Central memory CD4-positive, alpha-beta T cell (primary cell): ENCODE data around the gene LRRC8B.

Source experiments
- DNase-seq: peaks from one replicate; pipeline ENCODE4 v3.0.0; 2022

Gene LRRC8B

GRCh38 chr1:89635825-89636815 is 111.5 kb downstream of the LRRC8B start:
- no peak for DNase-seq

DNA sequence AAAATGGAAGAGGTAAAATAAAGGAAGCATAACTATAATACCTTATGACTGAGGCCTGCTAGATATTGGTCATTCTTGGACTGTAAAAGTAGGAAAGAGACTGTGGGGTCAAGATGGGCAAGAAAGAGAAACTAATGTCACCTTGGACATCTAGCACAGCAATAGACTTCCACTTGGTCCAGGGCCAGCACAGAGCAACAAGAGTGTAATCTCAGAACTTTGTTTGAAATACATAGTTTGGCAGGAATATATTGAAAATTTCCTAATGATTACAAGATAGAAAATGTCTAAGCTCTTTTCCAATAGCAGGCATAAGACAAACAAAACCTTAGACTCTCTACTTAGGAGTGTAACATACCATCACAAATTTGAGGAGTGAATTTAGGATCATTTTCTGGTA is 112.9 kb downstream of the LRRC8B start:
- DNase-seq, result no peak

- DNase-seq, result no peak
Observed at GRCh38 chr1:89640440-89640839, 115.8 kb downstream of the LRRC8B start.

DNA sequence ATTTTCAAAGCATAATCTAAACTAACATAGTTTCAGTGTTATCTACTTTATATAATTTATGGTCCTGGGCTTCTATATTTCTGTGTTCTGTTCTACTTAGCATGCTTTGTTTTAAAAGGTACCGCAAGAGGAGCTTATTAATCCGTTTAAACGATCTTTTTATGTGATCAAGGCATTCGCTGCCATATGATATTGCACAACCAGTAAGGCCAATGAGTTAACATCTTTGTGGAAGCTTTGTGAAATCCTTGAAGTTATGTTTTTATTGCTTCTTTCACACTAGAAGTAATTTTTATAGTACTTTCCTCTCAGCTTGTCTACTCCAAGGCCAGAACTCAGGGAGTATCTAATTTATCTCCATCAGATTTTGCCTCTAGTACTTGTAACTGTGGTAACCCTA is 117.2 kb downstream of the LRRC8B start:
- DNase-seq, result no peak

GRCh38 chr1:89643577-89643976 is 118.9 kb downstream of the LRRC8B start:
- no peak for DNase-seq

DNA sequence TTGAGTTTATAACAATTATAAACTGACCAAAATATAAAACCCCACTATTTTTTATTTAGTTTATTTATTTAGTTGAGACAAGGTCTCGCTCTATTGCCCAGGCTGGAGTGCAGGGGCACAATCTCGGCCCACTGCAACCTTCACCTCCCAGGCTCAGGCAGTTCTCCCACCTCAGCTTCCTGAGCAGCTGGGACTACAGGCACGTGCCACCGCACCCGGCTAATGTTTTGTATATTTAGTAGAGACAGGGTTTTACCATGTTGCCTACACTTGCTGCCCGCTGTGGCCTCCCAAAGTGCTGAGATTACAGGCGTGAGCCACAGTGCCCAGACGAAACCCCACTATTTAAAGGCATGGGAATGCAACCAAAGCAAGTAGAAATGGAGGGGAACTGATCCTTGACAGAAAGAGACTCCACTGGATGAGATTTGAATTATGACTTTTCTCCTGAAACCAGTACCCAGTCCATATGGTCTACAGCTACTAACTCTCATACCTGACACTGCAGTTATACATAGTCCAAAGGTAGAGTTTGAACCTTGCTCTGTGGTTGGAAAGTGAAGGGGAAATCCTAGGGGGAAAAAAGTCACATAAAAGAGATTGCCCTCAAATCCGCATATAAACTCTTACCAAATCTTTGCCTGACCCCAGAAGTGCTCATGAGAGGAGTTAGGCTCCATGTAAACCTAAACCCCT is 119.6 kb downstream of the LRRC8B start:
- DNase-seq, result no peak

- DNase-seq, result no peak
Observed at GRCh38 chr1:89646259-89646658, 121.6 kb downstream of the LRRC8B start.
